Hepatocyte (in vitro differentiated cells): ENCODE results near the gene PLXNA2. TPM values are rescaled to one million over a fixed set of nuclear protein-coding genes. Genes with fewer than 3 reads are reported as not detected.

Experiments used
- DNase-seq: peaks from one replicate; pipeline ENCODE4 v3.0.0-alpha.2; 2016; ENCODE audit warnings: low spot score
- H2AFZ ChIP-seq: fragments of 200-600 bp; sonication (generic); 2 replicates; pipeline ENCODE4 v1.6.0; 2016; ENCODE audit warnings: antibody characterized with exemption, mild to moderate bottlenecking
- H3K27ac ChIP-seq: fragments of 200-600 bp; sonication (generic); 2 replicates; pipeline ENCODE4 v1.5.1; 2016; ENCODE audit warnings: mild to moderate bottlenecking
- H3K27me3 ChIP-seq: fragments of 200-600 bp; sonication (generic); 2 replicates; pipeline ENCODE4 v1.6.1; 2016
- H3K36me3 ChIP-seq: fragments of 200-600 bp; sonication (generic); replicated peaks from 2 replicates; pipeline ENCODE4 v1.5.1; 2016; ENCODE audit warnings: low read depth; ENCODE audit not compliant: insufficient read depth
- H3K4me1 ChIP-seq: fragments of 200-600 bp; sonication (generic); 2 replicates; pipeline ENCODE4 v1.5.1; 2016; ENCODE audit warnings: mild to moderate bottlenecking, moderate library complexity; ENCODE audit not compliant: insufficient read depth
- H3K4me2 ChIP-seq: fragments of 200-600 bp; sonication (generic); 2 replicates; pipeline ENCODE4 v1.6.0; 2016
- H3K4me3 ChIP-seq: fragments of 200-600 bp; sonication (generic); 2 replicates; pipeline ENCODE4 v1.5.1; 2016; ENCODE audit warnings: mild to moderate bottlenecking
- H3K79me2 ChIP-seq: fragments of 200-600 bp; sonication (generic); 2 replicates; pipeline ENCODE4 v1.6.0; 2017; ENCODE audit warnings: mild to moderate bottlenecking
- H3K9me2 ChIP-seq: fragments of 200-600 bp; sonication (generic); replicated peaks from 2 replicates; pipeline ENCODE4 v1.6.0; 2017; ENCODE audit warnings: mild to moderate bottlenecking; ENCODE audit not compliant: insufficient read depth
- H3K9me3 ChIP-seq: fragments of 200-600 bp; sonication (generic); 2 replicates; pipeline ENCODE4 v1.5.1; 2016; ENCODE audit warnings: low read depth, mild to moderate bottlenecking
- H4K20me1 ChIP-seq: fragments of 200-600 bp; sonication (generic); 2 replicates; pipeline ENCODE4 v1.6.0; 2016; ENCODE audit warnings: mild to moderate bottlenecking; ENCODE audit not compliant: insufficient read depth, poor library complexity, severe bottlenecking
- EZH2 ChIP-seq: fragments of 200-600 bp; sonication (generic); IDR thresholded peaks from 2 replicates; pipeline ENCODE4 v1.6.1; 2016; ENCODE audit warnings: antibody characterized with exemption, mild to moderate bottlenecking, borderline replicate concordance
- EZH2phosphoT487 ChIP-seq: fragments of 200-600 bp; sonication (generic); IDR thresholded peaks from one replicate; pipeline ENCODE4 v1.6.1; 2018; ENCODE audit warnings: antibody characterized with exemption, mild to moderate bottlenecking, low read depth, moderate library complexity; ENCODE audit not compliant: unreplicated experiment, severe bottlenecking
- WGBS: methylation state at CpG from one replicate; pipeline ENCODE4 v1.1.6; 2016; ENCODE audit warnings: low lambda C conversion rate; ENCODE audit errors: missing lambda C conversion rate; 5-methylcytosine and 5-hydroxymethylcytosine counted together
- polyA plus RNA-seq: library from polyadenylated mRNA; unstranded; fragments of >200 nt; fragmentation: Nextera tagmentation; extraction: Ambion mirVana; gene quantifications from 2 replicates; pipeline ENCODE4 v1.2.1, GENCODE V29; 2016
- total RNA-seq: library from RNA; depleted of rRNA; stranded (reverse); fragments of >200 nt; gene quantifications from 2 replicates; pipeline ENCODE4 v1.2.3, GENCODE V29; 2014
- TF ChIP-seq, protein P1 (sequence below): fragments of 200-600 bp; sonication (generic); IDR thresholded peaks from 2 replicates; pipeline ENCODE4 v1.5.1; 2016; ENCODE audit warnings: antibody characterized with exemption, mild to moderate bottlenecking; ENCODE audit not compliant: poor library complexity

Gene PLXNA2
- total and polyA plus RNA-seq, 2 experiments from 2014 or later = 9.8 to 13.1 TPM

DNA sequence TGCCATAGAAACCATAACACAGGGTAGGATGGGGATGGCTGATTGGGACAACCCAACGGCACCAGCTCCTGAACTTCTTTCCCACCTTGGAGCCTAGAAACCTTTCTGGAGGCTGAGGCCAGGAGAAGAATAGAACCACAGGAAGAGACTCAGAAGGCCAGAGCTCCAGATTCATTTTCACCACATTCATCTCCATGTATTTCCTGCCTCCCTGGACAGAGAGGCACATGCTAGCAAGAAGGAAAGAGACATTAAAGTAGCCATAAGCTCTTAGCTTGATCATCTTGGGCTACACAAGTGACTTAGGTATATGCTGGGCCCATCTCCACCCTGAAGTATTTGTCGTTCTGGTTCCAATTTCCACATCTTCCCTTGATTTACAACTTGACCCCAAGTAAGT lies 44.1 kb downstream of the PLXNA2 start:
- no peak for DNase-seq
- H3K4me3 ChIP-seq = no peak overlapping the region
- no peaks in the 10 kb centered on the region for H3K36me3 ChIP-seq
- no peaks in the 10 kb centered on the region for H3K79me2 ChIP-seq
- no peaks in the 10 kb centered on the region for H3K27me3 ChIP-seq
- H3K27ac ChIP-seq = no peak overlapping the region
- no peak for TF ChIP-seq EZH2
- no peak for TF ChIP-seq EZH2phosphoT487
- TF ChIP-seq, protein P1, sequence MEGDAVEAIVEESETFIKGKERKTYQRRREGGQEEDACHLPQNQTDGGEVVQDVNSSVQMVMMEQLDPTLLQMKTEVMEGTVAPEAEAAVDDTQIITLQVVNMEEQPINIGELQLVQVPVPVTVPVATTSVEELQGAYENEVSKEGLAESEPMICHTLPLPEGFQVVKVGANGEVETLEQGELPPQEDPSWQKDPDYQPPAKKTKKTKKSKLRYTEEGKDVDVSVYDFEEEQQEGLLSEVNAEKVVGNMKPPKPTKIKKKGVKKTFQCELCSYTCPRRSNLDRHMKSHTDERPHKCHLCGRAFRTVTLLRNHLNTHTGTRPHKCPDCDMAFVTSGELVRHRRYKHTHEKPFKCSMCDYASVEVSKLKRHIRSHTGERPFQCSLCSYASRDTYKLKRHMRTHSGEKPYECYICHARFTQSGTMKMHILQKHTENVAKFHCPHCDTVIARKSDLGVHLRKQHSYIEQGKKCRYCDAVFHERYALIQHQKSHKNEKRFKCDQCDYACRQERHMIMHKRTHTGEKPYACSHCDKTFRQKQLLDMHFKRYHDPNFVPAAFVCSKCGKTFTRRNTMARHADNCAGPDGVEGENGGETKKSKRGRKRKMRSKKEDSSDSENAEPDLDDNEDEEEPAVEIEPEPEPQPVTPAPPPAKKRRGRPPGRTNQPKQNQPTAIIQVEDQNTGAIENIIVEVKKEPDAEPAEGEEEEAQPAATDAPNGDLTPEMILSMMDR = no peak
- H3K4me1 ChIP-seq = peaks cover 37% of the 10 kb centered on the region
- no peak overlapping the region for H2AFZ ChIP-seq
- H4K20me1 ChIP-seq = no peaks in the 10 kb centered on the region
- WGBS = 91% methylated on average over 2 of the region's 2 CpGs
- H3K9me3 ChIP-seq = no peaks in the 10 kb centered on the region
- H3K4me2 ChIP-seq = no peak overlapping the region
- no peaks in the 10 kb centered on the region for H3K9me2 ChIP-seq

DNA sequence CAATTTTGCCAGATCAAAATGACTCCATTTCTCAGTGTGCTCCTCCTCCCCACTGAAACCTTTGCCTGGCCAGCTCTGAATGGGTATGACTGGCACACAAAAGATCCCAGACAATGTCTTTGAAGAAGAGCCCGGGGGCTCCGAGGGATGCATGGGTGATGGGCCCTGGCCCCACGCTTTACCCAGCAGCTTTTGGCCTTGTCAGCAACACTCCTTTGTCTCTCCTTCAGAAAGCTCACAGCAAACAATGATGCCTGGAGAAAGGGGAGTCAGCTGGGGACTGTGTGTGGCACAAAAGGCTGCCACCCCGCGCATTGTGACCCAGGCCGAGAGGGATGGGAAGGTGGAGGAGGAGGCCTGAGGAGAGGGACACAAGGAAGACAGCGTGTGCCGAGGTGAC lies 45.9 kb downstream of the PLXNA2 start:
- Histone ChIP-seq H3K9me2 (no peaks in the 10 kb centered on the region), H3K4me2 (no peak overlapping the region), H3K9me3 (no peaks in the 10 kb centered on the region), H3K27ac (no peak overlapping the region), H2AFZ (no peak overlapping the region), H3K4me1 (peaks cover 25% of the 10 kb centered on the region), H3K36me3 (no peaks in the 10 kb centered on the region), H3K4me3 (no peak overlapping the region), H4K20me1 (no peaks in the 10 kb centered on the region), H3K79me2 (no peaks in the 10 kb centered on the region), H3K27me3 (no peaks in the 10 kb centered on the region)
- no peak for DNase-seq
- TF ChIP-seq, protein P1 = no peak
- no peak for TF ChIP-seq EZH2
- TF ChIP-seq EZH2phosphoT487 = no peak
- WGBS = 93% methylated on average over 8 of the region's 8 CpGs

DNA sequence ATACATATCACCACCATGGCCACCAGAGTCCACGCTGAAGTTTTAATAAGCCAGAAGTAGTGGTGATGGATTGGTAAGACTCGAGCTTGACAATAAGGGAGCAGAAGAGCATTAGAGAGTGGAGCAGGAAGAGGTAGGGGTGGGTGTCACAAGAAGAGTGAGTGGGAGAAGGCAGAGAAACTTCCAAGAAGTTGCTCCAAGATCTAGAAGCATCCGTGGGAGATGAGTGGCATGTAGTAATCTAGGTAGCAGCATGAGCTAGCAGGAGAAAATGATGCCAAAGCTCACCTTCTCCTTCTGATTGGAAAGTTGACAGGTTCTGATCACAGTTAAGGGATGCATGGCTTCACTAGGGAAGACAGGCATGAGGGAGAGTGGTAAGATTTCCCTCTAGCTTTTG lies 49.2 kb downstream of the PLXNA2 start:
- no peaks in the 10 kb centered on the region for H4K20me1 ChIP-seq
- H3K9me2 ChIP-seq = no peaks in the 10 kb centered on the region
- H2AFZ ChIP-seq = no peak overlapping the region
- H3K9me3 ChIP-seq = no peaks in the 10 kb centered on the region
- H3K4me2 ChIP-seq = no peak overlapping the region
- TF ChIP-seq, protein P1 = no peak
- TF ChIP-seq EZH2 = no peak
- no peak for TF ChIP-seq EZH2phosphoT487
- no peaks in the 10 kb centered on the region for H3K4me1 ChIP-seq
- no peak overlapping the region for H3K4me3 ChIP-seq
- H3K27me3 ChIP-seq = no peaks in the 10 kb centered on the region
- H3K79me2 ChIP-seq = no peaks in the 10 kb centered on the region
- no peaks in the 10 kb centered on the region for H3K36me3 ChIP-seq
- no peak for DNase-seq
- 94% methylated on average over 3 of the region's 3 CpGs for WGBS
- H3K27ac ChIP-seq = no peak overlapping the region

DNA sequence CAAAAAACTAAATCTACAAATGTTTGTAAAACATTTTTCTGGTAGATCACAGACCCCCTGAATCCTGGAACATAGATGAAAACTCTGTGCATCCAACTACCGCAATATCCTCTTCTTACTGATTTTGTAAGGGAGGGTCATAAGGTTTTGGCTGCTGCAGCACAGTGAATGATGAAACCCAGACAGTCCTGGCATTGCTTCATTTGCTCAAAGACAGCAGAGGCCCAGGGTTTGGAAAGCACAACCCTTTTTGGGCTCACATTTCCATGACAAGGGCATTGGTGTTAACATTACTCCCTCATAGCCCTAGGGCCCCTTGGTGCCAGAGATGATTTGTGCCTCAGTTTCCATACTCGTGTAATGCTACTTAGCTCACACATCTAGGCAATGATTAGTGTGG lies 51.2 kb downstream of the PLXNA2 start:
- Histone ChIP-seq H3K4me2 (no peak overlapping the region), H3K79me2 (no peaks in the 10 kb centered on the region), H3K4me3 (no peak overlapping the region), H2AFZ (no peak overlapping the region), H3K36me3 (no peaks in the 10 kb centered on the region), H3K27me3 (no peaks in the 10 kb centered on the region), H3K9me2 (no peaks in the 10 kb centered on the region), H4K20me1 (no peaks in the 10 kb centered on the region), H3K4me1 (peaks cover 16% of the 10 kb centered on the region), H3K9me3 (no peaks in the 10 kb centered on the region), H3K27ac (peak overlapping the region; percentile 34)
- TF ChIP-seq EZH2phosphoT487 (no peak), EZH2 (no peak)
- TF ChIP-seq, protein P1 = no peak
- WGBS = 84% methylated on average over 2 of the region's 2 CpGs
- no peak for DNase-seq
